ENCODE results near the gene DUSP7. TPM values are rescaled to one million over a fixed set of nuclear protein-coding genes. Genes with fewer than 3 reads are reported as not detected.

The DUSP7 gene
- total RNA-seq, 1 experiment from 2014 or later, result 20.1 TPM

DNA sequence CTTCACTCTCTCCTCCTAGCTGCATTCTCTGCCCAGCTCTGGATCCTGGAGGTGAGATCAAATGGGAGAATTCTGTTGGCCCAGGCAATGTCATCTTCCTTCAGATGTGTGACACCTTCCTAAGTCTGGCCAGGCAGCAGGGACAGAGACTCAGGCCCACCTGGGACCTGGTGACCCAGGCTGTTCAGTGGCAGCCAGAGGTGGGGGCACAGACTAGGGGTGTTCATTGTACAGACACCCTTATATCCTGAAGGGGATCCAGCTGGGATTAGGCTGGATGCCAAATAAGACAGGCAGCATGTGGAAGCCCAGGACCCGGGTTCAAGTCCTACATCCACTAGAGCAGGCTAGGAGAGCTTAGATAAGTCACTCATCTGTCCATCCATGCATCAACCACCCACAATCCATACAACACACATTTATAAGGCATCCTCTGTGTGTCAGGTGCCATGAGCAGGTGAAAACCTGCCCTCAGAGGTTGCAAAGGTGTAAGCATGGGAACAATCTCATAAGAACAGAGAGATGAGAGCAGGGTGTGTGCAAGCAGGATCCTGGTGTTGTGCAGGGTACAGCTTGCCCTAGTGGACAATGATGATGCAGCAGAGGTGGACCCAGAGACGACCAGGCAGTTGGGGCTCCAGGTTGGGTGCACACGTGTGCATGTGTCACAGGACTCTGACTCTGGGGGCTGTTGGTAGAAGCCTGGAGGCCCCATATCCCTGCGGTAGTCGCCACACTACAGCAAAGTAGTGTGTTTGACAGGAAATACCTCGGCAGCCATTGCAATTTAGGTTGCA is 42.4 kb downstream of the DUSP7 start:
- intact Hi-C loops (cut with micrococcal nuclease; ENCODE audit: unreplicated experiment), result no loop called here
- no peaks in the 10 kb centered on the region for H3K36me3 ChIP-seq (ENCODE audit: insufficient read depth, low read length, poor library complexity, severe bottlenecking)
- no peaks in the 10 kb centered on the region for H3K27me3 ChIP-seq (replicated peaks; ENCODE audit: insufficient read depth, low read depth, low read length, poor library complexity)
- H3K27ac ChIP-seq (ENCODE audit: low read depth, low read length, poor library complexity, severe bottlenecking), result no peak overlapping the region
- CTCF ChIA-PET, result no interaction called here
- no peaks in the 10 kb centered on the region for H3K9me3 ChIP-seq (ENCODE audit: low read depth, low read length, poor library complexity, severe bottlenecking)
- POLR2A ChIA-PET (ENCODE audit: low non-redundant PET), result interaction anchor here (0.6 kb wide), 1 partner anchor 23 kb away, joined by 3 read pairs; no protein-coding TSS in a partner anchor
- DNase-seq (ENCODE audit: low spot score), result no peak
- no TSS peak for BruUV-seq (replicated peaks)
- TF ChIP-seq EZH2 (IDR thresholded peaks at IDR 0.05; ENCODE audit: borderline replicate concordance, low read depth, low read length, poor library complexity, severe bottlenecking), result no peak
- TF ChIP-seq, protein P1, sequence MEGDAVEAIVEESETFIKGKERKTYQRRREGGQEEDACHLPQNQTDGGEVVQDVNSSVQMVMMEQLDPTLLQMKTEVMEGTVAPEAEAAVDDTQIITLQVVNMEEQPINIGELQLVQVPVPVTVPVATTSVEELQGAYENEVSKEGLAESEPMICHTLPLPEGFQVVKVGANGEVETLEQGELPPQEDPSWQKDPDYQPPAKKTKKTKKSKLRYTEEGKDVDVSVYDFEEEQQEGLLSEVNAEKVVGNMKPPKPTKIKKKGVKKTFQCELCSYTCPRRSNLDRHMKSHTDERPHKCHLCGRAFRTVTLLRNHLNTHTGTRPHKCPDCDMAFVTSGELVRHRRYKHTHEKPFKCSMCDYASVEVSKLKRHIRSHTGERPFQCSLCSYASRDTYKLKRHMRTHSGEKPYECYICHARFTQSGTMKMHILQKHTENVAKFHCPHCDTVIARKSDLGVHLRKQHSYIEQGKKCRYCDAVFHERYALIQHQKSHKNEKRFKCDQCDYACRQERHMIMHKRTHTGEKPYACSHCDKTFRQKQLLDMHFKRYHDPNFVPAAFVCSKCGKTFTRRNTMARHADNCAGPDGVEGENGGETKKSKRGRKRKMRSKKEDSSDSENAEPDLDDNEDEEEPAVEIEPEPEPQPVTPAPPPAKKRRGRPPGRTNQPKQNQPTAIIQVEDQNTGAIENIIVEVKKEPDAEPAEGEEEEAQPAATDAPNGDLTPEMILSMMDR (conservative IDR thresholded peaks at IDR 0.05; ENCODE audit: low read depth, low read length), result no peak
- H3K4me1 ChIP-seq (ENCODE audit: insufficient read depth, low read length, poor library complexity, severe bottlenecking), result no peaks in the 10 kb centered on the region
- H3K4me3 ChIP-seq (ENCODE audit: low read depth, low read length, poor library complexity, severe bottlenecking), result no peak overlapping the region

DNA sequence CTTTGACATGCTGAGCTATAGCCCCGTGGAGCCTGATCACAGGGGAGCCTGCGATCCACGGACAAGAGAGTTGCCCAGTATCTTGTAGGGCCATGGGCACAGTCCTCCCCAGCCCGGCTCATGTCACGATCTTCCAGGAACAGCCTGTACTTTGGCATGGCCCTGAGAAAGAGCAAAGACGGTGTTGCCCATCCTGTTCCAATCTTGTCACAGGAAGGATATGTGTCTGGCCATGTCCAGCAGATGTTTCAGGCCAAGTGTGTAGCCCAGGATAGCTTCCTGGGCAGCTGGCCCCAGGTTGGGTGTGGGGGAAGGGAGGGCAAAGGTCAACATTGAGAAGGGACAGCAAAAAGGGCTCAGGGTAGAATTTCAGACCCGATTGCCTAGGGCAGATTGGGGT is 43.7 kb downstream of the DUSP7 start:
- Histone ChIP-seq H3K27ac (ENCODE audit: low read depth, low read length, poor library complexity, severe bottlenecking) (no peak overlapping the region), H3K9me3 (ENCODE audit: low read depth, low read length, poor library complexity, severe bottlenecking) (no peaks in the 10 kb centered on the region), H3K4me3 (ENCODE audit: low read depth, low read length, poor library complexity, severe bottlenecking) (no peak overlapping the region), H3K4me1 (ENCODE audit: insufficient read depth, low read length, poor library complexity, severe bottlenecking) (no peaks in the 10 kb centered on the region), H3K36me3 (ENCODE audit: insufficient read depth, low read length, poor library complexity, severe bottlenecking) (no peaks in the 10 kb centered on the region), H3K27me3 (replicated peaks; ENCODE audit: insufficient read depth, low read depth, low read length, poor library complexity) (no peaks in the 10 kb centered on the region)
- BruUV-seq (replicated peaks), result no TSS peak
- DNase-seq (ENCODE audit: low spot score), result no peak
- POLR2A ChIA-PET (ENCODE audit: low non-redundant PET), result interaction anchor here (0.6 kb wide), 1 partner anchor 29 kb away, joined by 4 read pairs; no protein-coding TSS in a partner anchor
- intact Hi-C loops (cut with micrococcal nuclease; ENCODE audit: unreplicated experiment), result no loop called here
- TF ChIP-seq, protein P1 (conservative IDR thresholded peaks at IDR 0.05; ENCODE audit: low read depth, low read length), result no peak
- TF ChIP-seq EZH2 (IDR thresholded peaks at IDR 0.05; ENCODE audit: borderline replicate concordance, low read depth, low read length, poor library complexity, severe bottlenecking), result no peak
- CTCF ChIA-PET, result no interaction called here

DNA sequence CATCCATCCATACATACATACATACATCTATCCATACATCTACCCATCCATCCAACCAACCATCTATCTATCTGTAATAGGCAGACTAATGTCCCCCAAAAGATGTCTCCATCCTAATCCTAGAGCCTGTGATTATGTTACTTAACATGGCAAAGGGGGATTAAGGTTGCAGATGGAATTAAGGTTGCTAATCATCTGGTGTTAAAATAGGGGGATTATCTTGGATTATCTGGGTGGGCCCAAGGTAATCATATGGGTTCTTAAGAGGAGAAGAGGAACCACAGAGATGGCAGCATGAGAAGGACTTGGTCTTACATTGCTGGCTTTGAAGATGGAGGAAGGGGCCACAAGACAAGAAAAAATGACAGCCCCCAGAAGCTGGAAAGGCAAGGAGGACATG is 45.9 kb downstream of the DUSP7 start:
- DNase-seq (ENCODE audit: low spot score), result no peak
- intact Hi-C loops (cut with micrococcal nuclease; ENCODE audit: unreplicated experiment), result no loop called here
- TF ChIP-seq EZH2 (IDR thresholded peaks at IDR 0.05; ENCODE audit: borderline replicate concordance, low read depth, low read length, poor library complexity, severe bottlenecking), result no peak
- TF ChIP-seq, protein P1 (conservative IDR thresholded peaks at IDR 0.05; ENCODE audit: low read depth, low read length), result no peak
- Histone ChIP-seq H3K4me1 (ENCODE audit: insufficient read depth, low read length, poor library complexity, severe bottlenecking) (peaks cover 9% of the 10 kb centered on the region), H3K9me3 (ENCODE audit: low read depth, low read length, poor library complexity, severe bottlenecking) (no peaks in the 10 kb centered on the region), H3K4me3 (ENCODE audit: low read depth, low read length, poor library complexity, severe bottlenecking) (no peak overlapping the region), H3K27ac (ENCODE audit: low read depth, low read length, poor library complexity, severe bottlenecking) (no peak overlapping the region), H3K36me3 (ENCODE audit: insufficient read depth, low read length, poor library complexity, severe bottlenecking) (no peaks in the 10 kb centered on the region), H3K27me3 (replicated peaks; ENCODE audit: insufficient read depth, low read depth, low read length, poor library complexity) (no peaks in the 10 kb centered on the region)
- CTCF ChIA-PET, result no interaction called here
- POLR2A ChIA-PET (ENCODE audit: low non-redundant PET), result no interaction called here
- no TSS peak for BruUV-seq (replicated peaks)

Measured in A673 (cell line).